Neural progenitor cell (in vitro differentiated cells): ENCODE data around the gene CTSD.

Source experiments
- EZH2 ChIP-seq: fragments of 200-600 bp; sonication (generic); IDR thresholded peaks from 2 replicates; pipeline ENCODE4 v1.6.1; 2017; ENCODE audit warnings: antibody characterized with exemption, mild to moderate bottlenecking, moderate library complexity
- TF ChIP-seq, protein P1 (sequence below): fragments of 200-600 bp; sonication (generic); IDR thresholded peaks from 2 replicates; pipeline ENCODE4 v1.5.1; 2017; ENCODE audit warnings: antibody characterized with exemption, mild to moderate bottlenecking

GRCh38 chr11:1776944-1777715 is 13.4 kb upstream of the CTSD start:
- TF ChIP-seq, protein P1, sequence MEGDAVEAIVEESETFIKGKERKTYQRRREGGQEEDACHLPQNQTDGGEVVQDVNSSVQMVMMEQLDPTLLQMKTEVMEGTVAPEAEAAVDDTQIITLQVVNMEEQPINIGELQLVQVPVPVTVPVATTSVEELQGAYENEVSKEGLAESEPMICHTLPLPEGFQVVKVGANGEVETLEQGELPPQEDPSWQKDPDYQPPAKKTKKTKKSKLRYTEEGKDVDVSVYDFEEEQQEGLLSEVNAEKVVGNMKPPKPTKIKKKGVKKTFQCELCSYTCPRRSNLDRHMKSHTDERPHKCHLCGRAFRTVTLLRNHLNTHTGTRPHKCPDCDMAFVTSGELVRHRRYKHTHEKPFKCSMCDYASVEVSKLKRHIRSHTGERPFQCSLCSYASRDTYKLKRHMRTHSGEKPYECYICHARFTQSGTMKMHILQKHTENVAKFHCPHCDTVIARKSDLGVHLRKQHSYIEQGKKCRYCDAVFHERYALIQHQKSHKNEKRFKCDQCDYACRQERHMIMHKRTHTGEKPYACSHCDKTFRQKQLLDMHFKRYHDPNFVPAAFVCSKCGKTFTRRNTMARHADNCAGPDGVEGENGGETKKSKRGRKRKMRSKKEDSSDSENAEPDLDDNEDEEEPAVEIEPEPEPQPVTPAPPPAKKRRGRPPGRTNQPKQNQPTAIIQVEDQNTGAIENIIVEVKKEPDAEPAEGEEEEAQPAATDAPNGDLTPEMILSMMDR, result no peak
- no peak for TF ChIP-seq EZH2
